ENCODE measurements around the gene MAP4.

DNA sequence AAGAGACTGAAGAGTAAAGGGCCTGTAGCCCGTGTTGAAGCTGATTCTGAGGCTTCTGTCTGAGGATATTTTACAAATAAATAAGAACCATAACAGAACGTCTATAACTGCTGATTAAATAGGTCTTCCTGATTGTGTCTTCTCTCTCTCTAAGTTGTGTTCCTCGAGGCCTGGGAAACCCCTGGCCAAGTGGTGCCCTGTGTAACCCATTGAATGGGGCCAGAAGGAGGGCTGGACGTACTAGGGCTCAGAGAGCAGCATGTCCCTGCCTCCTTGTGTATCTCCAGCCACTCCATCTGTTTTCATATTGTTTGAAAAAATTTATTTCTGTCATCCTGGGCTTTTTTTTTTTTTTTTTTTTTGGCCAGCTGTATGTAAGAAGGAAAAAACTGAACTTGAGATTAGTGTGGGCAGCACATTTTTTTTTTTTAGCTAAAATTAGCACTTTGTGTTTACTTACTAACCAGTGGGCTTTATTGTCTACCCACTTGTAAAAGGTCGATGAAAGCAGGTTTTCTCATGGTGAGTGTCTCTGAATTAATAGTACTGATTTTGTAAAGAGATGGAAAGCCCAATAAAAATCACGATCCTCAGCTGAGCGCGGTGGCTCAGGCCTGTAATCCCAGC is 202.6 kb downstream of the MAP4 start:
- TF ChIP-seq, protein P1, sequence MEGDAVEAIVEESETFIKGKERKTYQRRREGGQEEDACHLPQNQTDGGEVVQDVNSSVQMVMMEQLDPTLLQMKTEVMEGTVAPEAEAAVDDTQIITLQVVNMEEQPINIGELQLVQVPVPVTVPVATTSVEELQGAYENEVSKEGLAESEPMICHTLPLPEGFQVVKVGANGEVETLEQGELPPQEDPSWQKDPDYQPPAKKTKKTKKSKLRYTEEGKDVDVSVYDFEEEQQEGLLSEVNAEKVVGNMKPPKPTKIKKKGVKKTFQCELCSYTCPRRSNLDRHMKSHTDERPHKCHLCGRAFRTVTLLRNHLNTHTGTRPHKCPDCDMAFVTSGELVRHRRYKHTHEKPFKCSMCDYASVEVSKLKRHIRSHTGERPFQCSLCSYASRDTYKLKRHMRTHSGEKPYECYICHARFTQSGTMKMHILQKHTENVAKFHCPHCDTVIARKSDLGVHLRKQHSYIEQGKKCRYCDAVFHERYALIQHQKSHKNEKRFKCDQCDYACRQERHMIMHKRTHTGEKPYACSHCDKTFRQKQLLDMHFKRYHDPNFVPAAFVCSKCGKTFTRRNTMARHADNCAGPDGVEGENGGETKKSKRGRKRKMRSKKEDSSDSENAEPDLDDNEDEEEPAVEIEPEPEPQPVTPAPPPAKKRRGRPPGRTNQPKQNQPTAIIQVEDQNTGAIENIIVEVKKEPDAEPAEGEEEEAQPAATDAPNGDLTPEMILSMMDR (IDR thresholded peaks at IDR 0.05 in 4 of 5, conservative IDR thresholded peaks at IDR 0.05 in 1 of 5): no peak
- TF ChIP-seq POLR2A (IDR thresholded peaks at IDR 0.05): no peak
